Activated naive CD4-positive, alpha-beta T cell treated with anti-CD3 and anti-CD28 coated beads, Interleukin-2, amount 50 U/mL, for 24 hours (primary cell): Measurements from ENCODE around the gene TNFRSF25.

Source experiments
- H3K27ac Mint-ChIP-seq: one replicate; pipeline ENCODE4 v1.8.0; 2021; ENCODE audit warnings: mild to moderate bottlenecking, mixed read lengths
- H3K27me3 Mint-ChIP-seq: one replicate; pipeline ENCODE4 v1.8.0; 2021; ENCODE audit warnings: mixed read lengths
- H3K36me3 Mint-ChIP-seq: one replicate; pipeline ENCODE4 v1.8.0; 2021; ENCODE audit warnings: mixed read lengths
- H3K4me1 Mint-ChIP-seq: one replicate; pipeline ENCODE4 v1.8.0; 2021; ENCODE audit warnings: mixed read lengths
- H3K4me3 Mint-ChIP-seq: one replicate; pipeline ENCODE4 v1.8.0; 2021; ENCODE audit warnings: mild to moderate bottlenecking, mixed read lengths
- H3K9me3 Mint-ChIP-seq: one replicate; pipeline ENCODE4 v1.8.0; 2021; ENCODE audit warnings: mixed read lengths

Gene TNFRSF25

GRCh38 chr1:6427441-6428390 is 38.3 kb downstream of the TNFRSF25 start:
- Mint-ChIP-seq H3K4me1 (peaks cover 7% of the 10 kb centered on the region), H3K4me3 (no peak overlapping the region), H3K27ac (no peak overlapping the region), H3K9me3 (no peaks in the 10 kb centered on the region), H3K27me3 (peaks cover 7% of the 10 kb centered on the region), H3K36me3 (no peaks in the 10 kb centered on the region)

GRCh38 chr1:6426972-6427350 is 39.0 kb downstream of the TNFRSF25 start:
- H3K4me1 Mint-ChIP-seq = peaks cover 7% of the 10 kb centered on the region
- no peaks in the 10 kb centered on the region for H3K9me3 Mint-ChIP-seq
- peak overlapping the region; percentile 2 for H3K27ac Mint-ChIP-seq
- peaks cover 9% of the 10 kb centered on the region for H3K27me3 Mint-ChIP-seq
- H3K36me3 Mint-ChIP-seq = no peaks in the 10 kb centered on the region
- H3K4me3 Mint-ChIP-seq = no peak overlapping the region

GRCh38 chr1:6426277-6426971 is 39.5 kb downstream of the TNFRSF25 start:
- H3K4me1 Mint-ChIP-seq = peaks cover 7% of the 10 kb centered on the region
- no peak overlapping the region for H3K4me3 Mint-ChIP-seq
- no peaks in the 10 kb centered on the region for H3K9me3 Mint-ChIP-seq
- peaks cover 13% of the 10 kb centered on the region for H3K27me3 Mint-ChIP-seq
- H3K27ac Mint-ChIP-seq = peak overlapping the region; percentile 2
- H3K36me3 Mint-ChIP-seq = no peaks in the 10 kb centered on the region

GRCh38 chr1:6425658-6426057 is 40.3 kb downstream of the TNFRSF25 start:
- Mint-ChIP-seq H3K9me3 (no peaks in the 10 kb centered on the region), H3K27ac (no peak overlapping the region), H3K27me3 (peaks cover 19% of the 10 kb centered on the region)

GRCh38 chr1:6424619-6425593 is 41.1 kb downstream of the TNFRSF25 start, which contains the start of gene ESPN:
ESPN (plus strand) TSS chr1:6424776; CDS start chr1:6424956, 180 bp downstream.
- H3K9me3 Mint-ChIP-seq = no peaks in the 10 kb centered on the region
- peaks cover 21% of the 10 kb centered on the region for H3K27me3 Mint-ChIP-seq
- no peak within 1 kb of the TSS for H3K27ac Mint-ChIP-seq
- peak within 1 kb of the TSS; percentile 63 for H3K4me3 Mint-ChIP-seq
- H3K36me3 Mint-ChIP-seq = no peaks in the 10 kb centered on the region
- H3K4me1 Mint-ChIP-seq = peaks cover 7% of the 10 kb centered on the region

More at GRCh38 chr1:6425658-6426057, 40.3 kb downstream of the TNFRSF25 start:
- peaks cover 7% of the 10 kb centered on the region for H3K4me1 Mint-ChIP-seq
- H3K4me3 Mint-ChIP-seq = no peak overlapping the region
- no peaks in the 10 kb centered on the region for H3K36me3 Mint-ChIP-seq

GRCh38 chr1:6424000-6424565 is 41.9 kb downstream of the TNFRSF25 start:
- Mint-ChIP-seq H3K27ac (no peak overlapping the region), H3K9me3 (no peaks in the 10 kb centered on the region), H3K27me3 (peaks cover 22% of the 10 kb centered on the region), H3K36me3 (no peaks in the 10 kb centered on the region), H3K4me3 (peak overlapping the region; percentile 63), H3K4me1 (peaks cover 7% of the 10 kb centered on the region)

- Mint-ChIP-seq H3K36me3 (no peaks in the 10 kb centered on the region), H3K27me3 (peaks cover 22% of the 10 kb centered on the region)
Observed at GRCh38 chr1:6423321-6423999, 42.5 kb downstream of the TNFRSF25 start.

GRCh38 chr1:6421266-6421665 is 44.7 kb downstream of the TNFRSF25 start:
- H3K27me3 Mint-ChIP-seq = peaks cover 37% of the 10 kb centered on the region
- no peak overlapping the region for H3K27ac Mint-ChIP-seq
- H3K9me3 Mint-ChIP-seq = no peaks in the 10 kb centered on the region
- peaks cover 7% of the 10 kb centered on the region for H3K4me1 Mint-ChIP-seq
- no peaks in the 10 kb centered on the region for H3K36me3 Mint-ChIP-seq
- H3K4me3 Mint-ChIP-seq = no peak overlapping the region

More at GRCh38 chr1:6423321-6423999, 42.5 kb downstream of the TNFRSF25 start:
- peak overlapping the region; percentile 63 for H3K4me3 Mint-ChIP-seq
- peaks cover 7% of the 10 kb centered on the region for H3K4me1 Mint-ChIP-seq
- H3K9me3 Mint-ChIP-seq = no peaks in the 10 kb centered on the region
- H3K27ac Mint-ChIP-seq = no peak overlapping the region

GRCh38 chr1:6420454-6421042 is 45.4 kb downstream of the TNFRSF25 start:
- no peaks in the 10 kb centered on the region for H3K9me3 Mint-ChIP-seq
- peaks cover 44% of the 10 kb centered on the region for H3K27me3 Mint-ChIP-seq
- H3K4me1 Mint-ChIP-seq = peaks cover 7% of the 10 kb centered on the region
- H3K4me3 Mint-ChIP-seq = peak overlapping the region; percentile 23
- H3K27ac Mint-ChIP-seq = no peak overlapping the region
- H3K36me3 Mint-ChIP-seq = no peaks in the 10 kb centered on the region

GRCh38 chr1:6419804-6420453 is 46.0 kb downstream of the TNFRSF25 start, which contains the start of gene HES2:
HES2 (minus strand) TSS chr1:6419919; CDS start chr1:6419820, 99 bp downstream.
- Mint-ChIP-seq H3K27me3 (peaks cover 48% of the 10 kb centered on the region), H3K27ac (no peak within 1 kb of the TSS), H3K9me3 (no peaks in the 10 kb centered on the region), H3K36me3 (no peaks in the 10 kb centered on the region), H3K4me1 (peaks cover 11% of the 10 kb centered on the region), H3K4me3 (peak within 1 kb of the TSS; percentile 23)

- no peaks in the 10 kb centered on the region for H3K9me3 Mint-ChIP-seq
- no peak overlapping the region for H3K4me3 Mint-ChIP-seq
- no peak overlapping the region for H3K27ac Mint-ChIP-seq
- H3K27me3 Mint-ChIP-seq = peaks cover 50% of the 10 kb centered on the region
- no peaks in the 10 kb centered on the region for H3K36me3 Mint-ChIP-seq
- peaks cover 14% of the 10 kb centered on the region for H3K4me1 Mint-ChIP-seq
Observed at GRCh38 chr1:6419397-6419803, 46.6 kb downstream of the TNFRSF25 start.

GRCh38 chr1:6418668-6419396 is 47.1 kb downstream of the TNFRSF25 start:
- H3K27me3 Mint-ChIP-seq = peaks cover 47% of the 10 kb centered on the region
- H3K4me3 Mint-ChIP-seq = no peak overlapping the region
- H3K4me1 Mint-ChIP-seq = peaks cover 11% of the 10 kb centered on the region
- no peaks in the 10 kb centered on the region for H3K36me3 Mint-ChIP-seq
- no peaks in the 10 kb centered on the region for H3K9me3 Mint-ChIP-seq
- no peak overlapping the region for H3K27ac Mint-ChIP-seq
